ENCODE results near the gene TPP1. TPM values are rescaled to one million over a fixed set of nuclear protein-coding genes. Genes with fewer than 3 reads are reported as not detected.

Gene TPP1
- total and polyA plus RNA-seq, 9 of the 15 experiments (the other 6 are each of a cell fraction or from before 2014, with no cell fraction given) = 7.5 to 75.8 (median 15.7) TPM

- TF ChIP-seq ZNF589 (CRISPR knock-in tag; IDR thresholded peaks at IDR 0.05; ENCODE audit: low read depth) (no peak), POLR3G (IDR thresholded peaks at IDR 0.05; ENCODE audit: extremely low read depth, insufficient read length, insufficient replicate concordance) (no peak), KAT7 (CRISPR knock-in tag; IDR thresholded peaks at IDR 0.05; ENCODE audit: borderline replicate concordance) (peak; percentile 95; the same call in 1 of the 2 replicates), TARDBP (IDR thresholded peaks at IDR 0.05) (0 out of 2 replicates have a peak, but pooled peaks have one; percentile 42), YY1 (IDR thresholded peaks at IDR 0.05; ENCODE audit: borderline replicate concordance in 1 of 3, control insufficient read depth in 1 of 3, extremely low read depth in 1 of 3, insufficient read depth in 3 of 3, insufficient read length in 1 of 3, insufficient replicate concordance in 2 of 3, low read depth in 1 of 3, low read length in 2 of 3) (peak in 2 of 3 experiments; percentile 70 to 74), THAP12 (CRISPR knock-in tag; IDR thresholded peaks at IDR 0.05) (peak; percentile 81; the same call in 1 of the 2 replicates), STAG1 (CRISPR knock-in tag; IDR thresholded peaks at IDR 0.05; ENCODE audit: borderline replicate concordance) (no peak), MEIS2 (IDR thresholded peaks at IDR 0.05; ENCODE audit: partially characterized antibody) (no peak), NCOA1 (IDR thresholded peaks at IDR 0.05; ENCODE audit: low read depth) (peak; percentile 58; the same call in 1 of the 2 replicates), ETS2 (tag; IDR thresholded peaks at IDR 0.05; ENCODE audit: borderline replicate concordance, poor library complexity, severe bottlenecking) (no peak), SMAD4 (CRISPR knock-in tag; conservative IDR thresholded peaks at IDR 0.05) (peak; percentile 72; the same call in 1 of the 2 replicates), HOXB6 (CRISPR knock-in tag; IDR thresholded peaks at IDR 0.05; ENCODE audit: borderline replicate concordance) (no peak), SREBF1 (IDR thresholded peaks at IDR 0.05; ENCODE audit: borderline replicate concordance, low read depth, low read length) (no peak), THRB (CRISPR knock-in tag; conservative IDR thresholded peaks at IDR 0.05) (peak; percentile 68; the same call in 1 of the 2 replicates)
- TF ChIP-seq, protein P1, sequence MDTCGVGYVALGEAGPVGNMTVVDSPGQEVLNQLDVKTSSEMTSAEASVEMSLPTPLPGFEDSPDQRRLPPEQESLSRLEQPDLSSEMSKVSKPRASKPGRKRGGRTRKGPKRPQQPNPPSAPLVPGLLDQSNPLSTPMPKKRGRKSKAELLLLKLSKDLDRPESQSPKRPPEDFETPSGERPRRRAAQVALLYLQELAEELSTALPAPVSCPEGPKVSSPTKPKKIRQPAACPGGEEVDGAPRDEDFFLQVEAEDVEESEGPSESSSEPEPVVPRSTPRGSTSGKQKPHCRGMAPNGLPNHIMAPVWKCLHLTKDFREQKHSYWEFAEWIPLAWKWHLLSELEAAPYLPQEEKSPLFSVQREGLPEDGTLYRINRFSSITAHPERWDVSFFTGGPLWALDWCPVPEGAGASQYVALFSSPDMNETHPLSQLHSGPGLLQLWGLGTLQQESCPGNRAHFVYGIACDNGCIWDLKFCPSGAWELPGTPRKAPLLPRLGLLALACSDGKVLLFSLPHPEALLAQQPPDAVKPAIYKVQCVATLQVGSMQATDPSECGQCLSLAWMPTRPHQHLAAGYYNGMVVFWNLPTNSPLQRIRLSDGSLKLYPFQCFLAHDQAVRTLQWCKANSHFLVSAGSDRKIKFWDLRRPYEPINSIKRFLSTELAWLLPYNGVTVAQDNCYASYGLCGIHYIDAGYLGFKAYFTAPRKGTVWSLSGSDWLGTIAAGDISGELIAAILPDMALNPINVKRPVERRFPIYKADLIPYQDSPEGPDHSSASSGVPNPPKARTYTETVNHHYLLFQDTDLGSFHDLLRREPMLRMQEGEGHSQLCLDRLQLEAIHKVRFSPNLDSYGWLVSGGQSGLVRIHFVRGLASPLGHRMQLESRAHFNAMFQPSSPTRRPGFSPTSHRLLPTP (IDR thresholded peaks at IDR 0.05; ENCODE audit: borderline replicate concordance, extremely low read depth, insufficient read length) = no peak
These were observed 6.8 kb downstream of the TPP1 start, which contains the start of gene TAF10 (continued) for GRCh38 chr11:6612213-6613041.

Data from K562 (cell line).